Occipital lobe (tissue), 2 donors: ENCODE data around the gene TK2. TPM values are rescaled to one million over a fixed set of nuclear protein-coding genes. Genes with fewer than 3 reads are reported as not detected.
"Not testable (repeated sequence)": the region's sequence is repeated elsewhere in the genome, so short reads cannot be mapped to it uniquely, and the experiment has no call there.

ENCODE experiments used
- DNase-seq: peaks from one replicate; lab custom pipeline; 2025; lab: John Stamatoyannopoulos, UW
- total RNA-seq: library from RNA; depleted of rRNA; stranded (reverse); fragments of >200 nt; gene quantifications from one replicate; pipeline ENCODE4 v1.2.3, GENCODE V29; 2014

Gene TK2
- total RNA-seq, 1 donor from 2014 or later, result 26.4 TPM

DNA sequence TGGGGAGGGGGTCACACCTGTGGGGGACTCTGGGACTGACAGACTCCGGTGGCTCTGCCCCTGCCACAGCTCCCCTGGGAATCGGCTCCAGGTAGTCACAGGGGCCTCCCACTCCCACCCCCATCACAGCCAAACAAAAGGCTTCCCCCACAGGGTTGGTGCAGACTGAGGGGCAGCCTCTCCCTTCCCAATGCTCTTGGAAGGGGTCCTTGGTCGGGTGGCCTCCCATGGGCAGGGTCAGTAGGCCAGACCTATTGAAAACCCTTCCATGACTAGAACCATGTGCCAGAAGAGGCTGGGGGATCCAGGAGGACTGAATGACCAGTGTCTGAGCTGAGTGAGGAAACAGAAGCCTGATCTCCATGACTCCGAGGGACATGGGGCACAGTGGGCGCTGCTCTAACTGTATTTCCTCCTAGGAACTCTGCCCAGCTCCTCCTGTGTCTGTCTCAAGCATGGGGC, 28.6 kb downstream of the TK2 start:
- DNase-seq, result no peak

DNA sequence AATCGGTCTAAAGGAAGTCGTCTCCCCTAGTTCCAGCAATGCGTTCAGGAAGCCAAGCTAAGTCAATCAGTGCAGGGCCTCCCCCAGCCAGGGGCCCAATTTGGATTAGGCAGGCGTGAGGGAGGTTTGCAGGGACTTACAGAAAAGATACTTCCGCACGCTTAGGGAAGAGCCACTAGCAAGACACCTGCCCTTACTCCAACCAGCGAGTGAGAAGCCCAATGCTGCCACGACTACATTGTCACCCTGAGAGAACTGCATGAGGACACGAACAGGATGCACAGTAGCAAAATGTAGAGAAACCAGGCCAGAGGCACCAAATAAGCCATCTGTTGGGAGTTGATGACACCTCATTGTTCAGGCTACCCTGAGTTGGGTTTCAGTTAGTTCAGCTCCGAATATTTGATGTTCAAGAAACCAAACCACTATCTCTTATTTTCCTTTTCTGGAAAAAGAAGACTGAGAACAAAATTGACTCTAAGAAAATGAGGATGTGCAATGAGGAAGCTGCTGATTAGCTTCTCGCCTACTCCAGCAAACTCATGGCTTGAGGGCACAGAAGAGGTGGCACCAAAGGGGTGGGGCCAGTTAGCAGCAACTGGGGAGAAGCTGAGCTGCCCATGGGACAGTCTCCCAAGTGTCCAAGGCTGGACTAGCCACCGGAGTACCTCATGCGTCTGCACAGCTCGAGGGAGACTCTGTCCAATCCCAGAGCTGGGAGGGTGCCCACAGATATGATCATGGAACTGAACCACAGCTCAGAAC, 29.3 kb downstream of the TK2 start:
- no peak for DNase-seq

GRCh38 chr16:66519482-66520373, 30.2 kb downstream of the TK2 start:
- no peak for DNase-seq

GRCh38 chr16:66517586-66518263, 32.2 kb downstream of the TK2 start:
- no peak for DNase-seq

DNA sequence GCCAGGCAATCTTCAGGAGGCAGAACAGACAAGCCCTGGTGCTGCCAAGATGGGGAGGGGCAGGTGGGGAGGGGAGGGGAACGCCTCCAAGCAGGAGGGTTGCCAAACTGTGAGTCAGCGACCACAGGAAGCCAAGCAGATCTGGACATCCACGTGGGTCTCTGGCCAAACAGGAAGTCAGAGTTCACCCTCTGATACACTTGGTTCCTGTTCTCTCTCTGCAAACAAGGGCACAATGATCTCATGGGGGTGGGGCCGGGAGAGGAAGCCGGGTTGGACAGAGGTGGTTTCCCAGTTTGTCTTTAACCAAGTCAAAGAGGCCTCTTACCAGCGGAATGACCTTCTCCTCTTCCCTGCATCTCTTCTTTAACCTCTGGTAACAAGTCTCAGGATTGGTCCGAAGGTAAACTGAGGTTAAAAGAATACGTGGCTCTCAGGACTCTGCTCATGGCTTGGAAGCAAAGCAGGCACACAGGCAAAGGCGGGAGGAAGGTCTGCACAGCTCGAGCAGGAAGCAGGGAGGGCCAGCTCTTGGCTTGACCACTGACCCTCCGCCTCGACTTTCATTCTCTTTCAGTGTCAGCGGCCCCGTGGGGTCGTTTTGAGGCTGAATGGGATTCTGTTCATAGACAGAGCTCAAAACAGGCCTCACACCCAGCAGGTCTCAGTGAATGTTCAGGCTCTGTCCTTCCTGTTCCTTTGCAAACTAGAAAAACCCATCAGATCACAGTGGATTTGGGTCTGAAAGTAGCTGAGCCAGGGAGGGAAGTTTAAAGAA, 32.9 kb downstream of the TK2 start:
- peak; percentile 89 for DNase-seq

GRCh38 chr16:66516509-66516807, 33.5 kb downstream of the TK2 start:
- no peak for DNase-seq

DNA sequence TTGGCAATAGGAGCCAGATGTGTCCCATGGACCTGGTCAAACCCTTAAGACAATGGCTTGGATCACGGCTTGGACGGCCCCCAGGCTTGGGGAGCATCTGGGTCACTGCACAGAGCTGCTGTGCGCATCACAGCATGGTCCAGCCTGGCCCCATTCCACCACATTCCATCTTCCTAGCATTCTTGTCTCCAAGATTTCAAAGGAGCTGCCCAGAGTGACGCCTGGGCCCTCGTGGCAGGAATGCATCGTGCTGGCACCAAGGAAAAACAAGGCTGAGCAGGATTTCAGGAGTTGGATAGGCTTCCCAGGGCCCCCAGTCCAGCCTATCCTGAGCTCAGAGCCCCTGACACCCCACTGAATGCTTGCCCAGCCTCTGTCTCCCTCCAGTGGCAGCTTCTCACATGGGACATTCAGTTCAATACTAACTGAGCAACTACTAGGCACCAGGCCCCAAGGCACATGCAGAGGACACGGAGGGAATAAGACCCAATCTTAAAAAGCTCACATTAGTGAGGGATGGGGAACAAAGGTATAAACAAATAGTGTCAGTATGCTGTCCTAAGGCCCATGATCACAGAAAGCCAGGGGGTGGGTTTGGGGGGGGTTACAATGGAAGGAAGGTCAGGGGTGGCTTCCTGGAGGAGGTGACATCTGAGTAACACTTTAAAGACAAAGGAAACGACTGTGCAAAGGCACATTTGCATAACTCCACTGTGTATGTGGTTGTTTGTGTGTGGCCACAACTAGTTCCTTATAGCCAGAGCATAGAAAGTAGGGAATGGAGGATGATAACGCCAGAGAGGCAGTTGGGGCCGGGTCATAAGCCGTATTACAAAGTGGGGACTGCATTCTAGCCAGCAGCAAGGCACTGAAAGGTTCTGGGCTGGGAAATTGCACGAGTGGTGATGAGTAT, 34.1 kb downstream of the TK2 start:
- DNase-seq, result no peak

DNA sequence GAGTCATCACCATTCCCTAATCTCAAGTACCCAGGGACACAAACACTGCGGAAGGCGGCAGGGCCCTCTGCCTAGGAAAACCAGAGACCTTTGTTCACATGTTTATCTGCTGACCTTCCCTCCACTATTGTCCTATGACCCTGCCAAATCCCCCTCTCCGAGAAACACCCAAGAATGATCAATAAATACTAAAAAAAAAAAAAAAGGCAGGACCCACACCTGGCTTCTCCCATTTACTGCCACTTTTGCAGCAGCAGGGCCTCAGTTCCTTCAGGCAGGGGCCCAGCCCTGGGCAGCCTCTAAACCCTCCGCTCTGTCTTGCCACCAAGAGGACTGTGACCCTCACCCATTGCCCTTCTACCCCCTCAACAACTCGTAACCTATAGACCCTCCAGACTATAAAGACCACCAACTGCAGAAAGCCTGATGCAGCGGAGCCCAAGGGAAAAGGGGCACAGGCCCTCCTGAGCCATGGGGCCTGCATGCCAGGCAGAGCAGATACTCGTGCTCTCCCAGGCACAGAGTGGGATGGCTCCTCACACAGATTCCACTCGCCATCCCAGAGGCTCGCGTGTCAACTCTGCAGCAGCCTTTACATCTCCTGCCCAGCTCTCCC, 34.8 kb downstream of the TK2 start:
- DNase-seq, result not testable (repeated sequence)

DNA sequence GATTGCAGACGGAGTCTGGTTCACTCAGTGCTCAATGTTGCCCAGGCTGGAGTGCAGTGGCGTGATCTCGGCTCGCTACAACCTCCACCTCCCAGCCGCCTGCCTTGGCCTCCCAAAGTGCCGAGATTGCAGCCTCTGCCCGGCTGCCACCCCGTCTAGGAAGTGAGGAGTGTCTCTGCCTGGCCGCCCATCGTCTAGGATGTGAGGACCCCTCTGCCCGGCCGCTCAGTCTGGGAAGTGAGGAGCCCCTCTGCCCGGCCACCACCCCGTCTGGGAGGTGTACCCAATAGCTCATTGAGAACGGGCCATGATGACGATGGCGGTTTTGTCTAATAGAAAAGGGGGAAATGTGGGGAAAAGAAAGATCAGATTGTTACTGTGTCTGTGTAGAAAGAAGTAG, 35.5 kb downstream of the TK2 start:
- not testable (repeated sequence) for DNase-seq

GRCh38 chr16:66513111-66513723, 36.7 kb downstream of the TK2 start:
- no peak for DNase-seq

GRCh38 chr16:66512272-66513110, 37.4 kb downstream of the TK2 start:
- no peak for DNase-seq

- no peak for DNase-seq
Observed at GRCh38 chr16:66511602-66512271, 38.2 kb downstream of the TK2 start.

DNA sequence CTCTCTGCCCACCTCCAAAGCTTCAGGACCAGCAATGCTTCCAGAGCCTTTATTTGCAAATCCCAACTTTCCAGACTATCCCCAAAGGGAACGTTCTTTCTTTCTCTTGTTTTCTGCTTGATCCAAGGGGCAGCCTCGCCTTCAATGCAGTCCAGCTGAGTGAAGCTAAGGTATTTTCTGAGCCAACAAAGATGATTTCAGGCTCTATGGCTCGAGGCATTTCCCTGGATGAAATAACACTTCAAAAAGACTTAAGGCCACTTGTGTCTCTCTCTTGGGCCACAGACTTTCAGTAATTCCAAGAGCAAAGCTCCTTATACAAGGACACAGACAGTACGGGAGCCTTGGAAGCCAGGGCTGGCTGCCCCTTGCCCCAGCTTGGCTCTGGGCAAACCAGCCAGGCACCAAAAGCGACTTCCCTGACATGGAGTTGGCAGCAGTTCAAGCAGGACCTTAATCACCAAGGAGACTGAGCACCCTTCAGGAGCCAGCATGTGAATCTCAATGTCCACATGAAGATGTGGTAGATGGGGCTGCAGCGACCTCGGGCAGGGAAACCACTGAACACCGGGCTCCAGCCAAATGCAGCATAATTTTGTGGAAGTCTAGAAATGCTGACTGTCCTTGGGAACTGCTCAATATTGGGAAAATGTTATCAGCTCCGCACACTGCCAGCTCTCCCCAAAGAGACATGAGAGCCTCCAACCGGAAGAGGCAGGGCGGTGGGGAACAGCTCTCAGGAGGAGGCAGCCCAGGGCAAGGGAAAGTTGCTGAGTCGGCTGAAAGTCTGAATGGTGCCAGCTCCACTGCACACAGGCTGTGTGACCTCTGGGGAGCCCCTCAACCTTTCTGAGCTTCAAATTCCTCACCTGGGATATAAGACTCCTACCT, 39.0 kb downstream of the TK2 start:
- no peak for DNase-seq

DNA sequence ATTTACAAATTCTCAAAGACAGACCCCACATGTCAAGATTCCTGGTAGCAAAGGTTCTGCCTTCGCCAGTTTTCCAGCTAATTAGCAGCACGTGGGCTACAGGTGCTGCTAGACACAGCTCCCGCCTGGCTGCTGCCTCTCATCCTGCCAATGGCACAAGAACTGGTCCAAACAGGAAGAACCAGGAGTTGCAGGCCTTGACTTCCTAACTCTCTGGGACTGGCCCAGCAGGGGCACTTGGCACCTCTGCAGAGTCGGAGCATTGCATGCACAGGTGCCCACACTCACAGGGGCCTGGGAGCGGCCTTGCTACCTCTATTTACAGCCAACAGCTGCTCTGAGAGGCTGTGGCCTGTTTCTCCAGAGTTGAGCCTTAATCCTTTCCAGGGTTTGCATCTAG, 39.6 kb downstream of the TK2 start:
- DNase-seq, result no peak

- no peak for DNase-seq
Observed at GRCh38 chr16:66509576-66509975, 40.3 kb downstream of the TK2 start.

- DNase-seq, result no peak
Observed at GRCh38 chr16:66508914-66509496, 40.9 kb downstream of the TK2 start.
